ENCODE data around the gene CHST11.

- TF ChIP-seq EZH2 (IDR thresholded peaks at IDR 0.05; ENCODE audit: borderline replicate concordance, control insufficient read depth, low read depth, low read length) (no peak), PRDM15 (CRISPR knock-in tag; IDR thresholded peaks at IDR 0.05) (no peak), CHD1 (IDR thresholded peaks at IDR 0.05; ENCODE audit: low read depth, low read length) (no peak), HDAC2 (IDR thresholded peaks at IDR 0.05) (no peak), SP1 (IDR thresholded peaks at IDR 0.05; ENCODE audit: low read depth, low read length) (no peak), SREBF2 (IDR thresholded peaks at IDR 0.05; ENCODE audit: low read length) (no peak), SPI1 (IDR thresholded peaks at IDR 0.05; ENCODE audit: borderline replicate concordance, insufficient read depth, low read depth, low read length) (peak; percentile 16; the same call in 1 of the 2 replicates), CTCF (IDR thresholded peaks at IDR 0.05 in 2 of 3, conservative IDR thresholded peaks at IDR 0.05 in 1 of 3; ENCODE audit: control insufficient read depth in 2 of 3, extremely low read depth in 1 of 3, insufficient read depth in 1 of 3, low read depth in 3 of 3, low read length in 3 of 3) (no peak), TCF12 (IDR thresholded peaks at IDR 0.05; ENCODE audit: low read depth, low read length) (no peak), POLR2AphosphoS5 (IDR thresholded peaks at IDR 0.05; ENCODE audit: low read length) (no peak)
These were observed 63.6 kb downstream of the CHST11 start for GRCh38 chr12:104520242-104520900.
